ENCODE data around the gene TRIP13.
"Not testable (repeated sequence)": the region's sequence is repeated elsewhere in the genome, so short reads cannot be mapped to it uniquely, and the experiment has no call there.

DNA sequence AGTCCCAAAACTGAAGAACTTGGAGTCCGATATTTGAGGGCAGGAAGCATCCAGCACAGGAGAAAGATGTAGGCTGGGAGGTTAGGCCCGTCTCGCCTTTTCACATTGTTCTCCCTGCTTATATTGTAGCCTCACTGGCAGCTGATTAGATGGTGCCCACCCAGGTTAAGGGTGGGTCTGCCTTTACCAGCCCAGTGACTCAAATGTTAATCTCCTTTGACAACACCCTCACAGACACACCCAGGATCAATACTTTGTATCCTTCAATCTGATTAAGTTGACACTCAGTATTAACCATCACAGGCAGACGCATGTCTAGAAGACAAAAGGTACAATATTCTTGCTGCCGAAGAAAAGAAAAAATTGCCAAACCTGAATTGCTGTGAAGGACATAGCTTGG, 26.0 kb downstream of the TRIP13 start:
- not testable (repeated sequence) for TF ChIP-seq POLR2A (IDR thresholded peaks at IDR 0.05; ENCODE audit: low read depth, low read length); POLR2AphosphoS5 (IDR thresholded peaks at IDR 0.05; ENCODE audit: low read depth, low read length); TAF1 (IDR thresholded peaks at IDR 0.05; ENCODE audit: borderline replicate concordance, low read depth, low read length)
